Parathyroid adenoma (tissue), 2 donors: Measurements from ENCODE around the gene PIEZO2.
"Not testable (repeated sequence)": the region's sequence is repeated elsewhere in the genome, so short reads cannot be mapped to it uniquely, and the experiment has no call there.

ENCODE experiments used
- H2AFZ ChIP-seq: fragments of 300-600 bp; sonication (generic); one replicate; pipeline ENCODE4 v1.7.0; 2017; ENCODE audit warnings: antibody characterized with exemption, mild to moderate bottlenecking
- H3K27ac ChIP-seq: fragments of 300-600 bp; sonication (generic); one replicate; pipeline ENCODE4 v1.7.0; 2017
- H3K27me3 ChIP-seq: fragments of 300-600 bp; sonication (generic); one replicate; pipeline ENCODE4 v1.7.0; 2017; ENCODE audit warnings: low read length; ENCODE audit not compliant: control insufficient read depth, insufficient read depth
- H3K36me3 ChIP-seq: fragments of 300-600 bp; sonication (generic); one replicate; pipeline ENCODE4 v1.7.0; 2017; ENCODE audit warnings: low read length; ENCODE audit not compliant: control insufficient read depth, insufficient read depth
- H3K4me1 ChIP-seq: fragments of 300-600 bp; sonication (generic); one replicate; pipeline ENCODE4 v1.7.0; 2017; ENCODE audit warnings: control low read depth
- H3K4me2 ChIP-seq: fragments of 300-600 bp; sonication (generic); one replicate; pipeline ENCODE4 v1.7.0; 2017; ENCODE audit warnings: low read length
- H3K4me3 ChIP-seq: fragments of 300-600 bp; sonication (generic); one replicate; pipeline ENCODE4 v1.7.0; 2017; ENCODE audit warnings: low read depth, low read length
- H3K79me2 ChIP-seq: fragments of 300-600 bp; sonication (generic); one replicate; pipeline ENCODE4 v1.7.0; 2017; ENCODE audit warnings: control low read depth
- H3K9ac ChIP-seq: fragments of 300-600 bp; sonication (generic); one replicate; pipeline ENCODE4 v1.7.0; 2017; ENCODE audit warnings: mild to moderate bottlenecking
- H3K9me3 ChIP-seq: fragments of 300-600 bp; sonication (generic); one replicate; pipeline ENCODE4 v1.7.0; 2017; ENCODE audit warnings: low read length; ENCODE audit not compliant: control insufficient read depth
- TF ChIP-seq, protein P1 (sequence below): fragments of 300-600 bp; sonication (generic); IDR thresholded peaks from one replicate; pipeline ENCODE4 v1.7.0; 2017; ENCODE audit warnings: antibody characterized with exemption, mild to moderate bottlenecking
- donor health status: primary hyperparathyroidism.

Gene PIEZO2

DNA sequence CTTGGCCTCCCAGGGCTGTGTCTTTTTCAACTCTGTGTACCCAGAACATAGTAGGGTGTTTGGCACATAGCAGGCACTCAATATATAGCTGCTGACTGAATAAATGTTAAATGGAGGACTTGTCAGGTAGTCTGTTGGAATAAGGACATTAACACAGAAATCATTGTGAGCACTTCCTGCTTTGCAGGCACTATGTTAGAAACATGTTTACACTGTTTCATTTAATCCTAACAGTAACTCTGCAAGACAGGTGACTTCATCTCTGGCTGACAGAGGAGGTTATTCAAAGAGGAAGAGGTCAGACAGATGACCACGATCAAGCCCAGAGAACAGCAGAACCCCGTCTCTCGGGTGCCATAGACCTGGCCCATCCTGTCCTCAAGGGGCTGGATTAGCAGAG lies 28.0 kb upstream of the PIEZO2 start:
- no peaks in the 10 kb centered on the region for H3K4me1 ChIP-seq
- no peak overlapping the region for H3K4me3 ChIP-seq
- H2AFZ ChIP-seq, result no peak overlapping the region
- H3K4me2 ChIP-seq, result no peak overlapping the region
- no peak overlapping the region for H3K27ac ChIP-seq
- H3K9ac ChIP-seq, result no peak overlapping the region
- TF ChIP-seq, protein P1, sequence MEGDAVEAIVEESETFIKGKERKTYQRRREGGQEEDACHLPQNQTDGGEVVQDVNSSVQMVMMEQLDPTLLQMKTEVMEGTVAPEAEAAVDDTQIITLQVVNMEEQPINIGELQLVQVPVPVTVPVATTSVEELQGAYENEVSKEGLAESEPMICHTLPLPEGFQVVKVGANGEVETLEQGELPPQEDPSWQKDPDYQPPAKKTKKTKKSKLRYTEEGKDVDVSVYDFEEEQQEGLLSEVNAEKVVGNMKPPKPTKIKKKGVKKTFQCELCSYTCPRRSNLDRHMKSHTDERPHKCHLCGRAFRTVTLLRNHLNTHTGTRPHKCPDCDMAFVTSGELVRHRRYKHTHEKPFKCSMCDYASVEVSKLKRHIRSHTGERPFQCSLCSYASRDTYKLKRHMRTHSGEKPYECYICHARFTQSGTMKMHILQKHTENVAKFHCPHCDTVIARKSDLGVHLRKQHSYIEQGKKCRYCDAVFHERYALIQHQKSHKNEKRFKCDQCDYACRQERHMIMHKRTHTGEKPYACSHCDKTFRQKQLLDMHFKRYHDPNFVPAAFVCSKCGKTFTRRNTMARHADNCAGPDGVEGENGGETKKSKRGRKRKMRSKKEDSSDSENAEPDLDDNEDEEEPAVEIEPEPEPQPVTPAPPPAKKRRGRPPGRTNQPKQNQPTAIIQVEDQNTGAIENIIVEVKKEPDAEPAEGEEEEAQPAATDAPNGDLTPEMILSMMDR, result no peak
- H3K9me3 ChIP-seq, result no peaks in the 10 kb centered on the region
- H3K36me3 ChIP-seq, result no peaks in the 10 kb centered on the region
- H3K27me3 ChIP-seq, result no peaks in the 10 kb centered on the region
- no peaks in the 10 kb centered on the region for H3K79me2 ChIP-seq

DNA sequence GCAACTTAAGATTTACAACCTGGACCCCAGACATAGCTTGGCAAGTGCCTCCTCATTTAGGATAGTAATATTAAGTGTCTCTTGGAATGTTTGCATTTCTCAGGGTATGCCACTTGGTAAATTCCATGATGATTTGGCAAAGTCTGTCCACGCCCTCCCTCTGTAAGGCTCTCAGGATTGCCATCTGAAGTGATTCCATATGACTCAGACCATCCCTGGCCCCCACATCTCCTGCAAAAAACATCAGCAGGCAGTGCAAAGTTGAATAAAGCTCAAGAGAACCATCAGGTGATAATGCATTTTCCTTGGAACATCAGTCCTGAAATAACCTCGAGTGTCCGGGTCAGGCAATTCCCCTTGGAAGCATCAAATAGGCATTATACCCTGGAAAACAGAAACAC lies 27.1 kb upstream of the PIEZO2 start:
- Histone ChIP-seq H3K4me2 (no peak overlapping the region), H2AFZ (no peak overlapping the region), H3K9ac (no peak overlapping the region), H3K4me1 (no peaks in the 10 kb centered on the region), H3K27me3 (no peaks in the 10 kb centered on the region), H3K79me2 (no peaks in the 10 kb centered on the region), H3K27ac (no peak overlapping the region), H3K4me3 (no peak overlapping the region), H3K36me3 (no peaks in the 10 kb centered on the region), H3K9me3 (no peaks in the 10 kb centered on the region)
- TF ChIP-seq, protein P1, result no peak

DNA sequence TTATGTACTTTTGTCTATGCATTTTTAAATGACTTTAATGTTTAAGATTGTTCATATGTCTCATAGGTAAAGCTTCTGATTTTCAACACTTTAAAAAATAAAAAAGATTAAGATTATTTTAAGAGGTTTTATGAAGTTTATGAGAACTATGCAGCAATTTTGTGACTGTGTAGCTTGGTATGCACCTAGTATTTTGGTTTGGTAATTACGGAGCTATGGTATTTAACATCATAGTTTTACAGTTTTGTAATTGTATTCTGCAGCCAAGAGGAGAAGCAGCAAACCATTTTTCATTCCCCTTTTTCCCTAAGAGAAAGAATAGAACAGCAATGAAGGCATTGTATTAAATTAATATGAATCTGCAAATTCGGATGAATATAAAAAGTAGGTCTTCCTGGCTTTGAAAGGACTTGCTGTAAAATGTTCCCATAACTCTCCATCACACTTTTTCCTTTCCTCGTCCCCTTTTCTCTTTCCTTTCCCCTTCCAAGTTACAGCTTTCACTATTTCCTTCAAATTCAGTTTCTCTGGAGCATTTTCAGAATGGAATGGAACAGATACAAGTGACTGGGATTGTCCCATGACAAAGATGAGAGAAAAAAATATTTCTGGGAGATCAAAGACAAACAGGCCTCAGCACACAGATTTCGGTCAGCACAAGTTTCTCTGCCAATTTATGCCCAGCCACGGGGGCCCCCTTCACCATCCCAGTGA lies 26.1 kb upstream of the PIEZO2 start:
- Histone ChIP-seq H3K4me3 (no peak overlapping the region), H3K9ac (no peak overlapping the region), H3K36me3 (no peaks in the 10 kb centered on the region), H3K27me3 (no peaks in the 10 kb centered on the region), H3K4me2 (no peak overlapping the region), H3K9me3 (no peaks in the 10 kb centered on the region), H3K4me1 (no peaks in the 10 kb centered on the region), H3K79me2 (no peaks in the 10 kb centered on the region), H3K27ac (no peak overlapping the region), H2AFZ (no peak overlapping the region)
- TF ChIP-seq, protein P1, result no peak

DNA sequence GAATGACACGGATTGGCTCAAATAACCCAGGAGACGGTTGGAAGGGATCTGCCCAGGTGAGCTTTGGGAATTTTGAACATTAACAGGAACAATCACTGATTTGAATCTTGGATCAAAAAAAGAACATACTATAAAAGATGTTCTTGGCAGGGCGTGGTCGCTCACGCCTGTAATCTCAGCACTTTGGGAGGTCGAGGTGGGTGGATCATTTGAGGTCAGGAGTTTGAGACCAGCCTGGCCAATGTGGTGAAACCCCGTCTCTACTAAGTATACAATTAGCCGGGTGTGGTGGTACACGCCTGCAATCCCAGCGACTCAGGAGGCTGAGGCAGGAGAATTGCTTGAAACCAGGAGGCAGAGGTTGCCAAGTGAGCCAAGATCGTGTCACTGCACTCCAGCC lies 24.8 kb upstream of the PIEZO2 start:
- H3K4me2 ChIP-seq, H3K4me1 ChIP-seq, H3K27me3 ChIP-seq, H3K9me3 ChIP-seq, H3K4me3 ChIP-seq, H3K36me3 ChIP-seq, H3K9ac ChIP-seq, H3K79me2 ChIP-seq, H2AFZ ChIP-seq, H3K27ac ChIP-seq: not testable (repeated sequence)

DNA sequence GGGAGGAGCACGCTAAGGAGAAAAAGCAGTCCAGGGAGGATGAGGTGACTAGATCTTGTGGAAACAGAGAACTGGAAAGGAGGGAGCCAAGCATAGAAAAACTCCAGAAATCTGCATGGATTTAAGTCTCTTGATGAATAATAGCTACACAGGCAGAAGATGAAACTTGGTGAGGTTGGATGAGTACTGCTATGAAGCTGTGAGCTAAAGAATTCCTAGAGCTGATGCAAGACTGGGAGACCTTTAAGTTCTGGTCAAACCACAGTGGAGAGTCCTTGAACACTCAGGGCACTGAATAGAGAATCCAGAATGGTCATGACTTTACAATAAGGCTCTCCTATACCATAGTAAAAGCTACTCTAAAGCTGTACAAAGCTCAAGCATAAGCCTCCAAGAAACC lies 18.4 kb upstream of the PIEZO2 start:
- no peaks in the 10 kb centered on the region for H3K79me2 ChIP-seq
- no peaks in the 10 kb centered on the region for H3K36me3 ChIP-seq
- H3K27me3 ChIP-seq, result no peaks in the 10 kb centered on the region
- H2AFZ ChIP-seq, result no peak overlapping the region
- H3K4me3 ChIP-seq, result no peak overlapping the region
- TF ChIP-seq, protein P1, result no peak
- H3K27ac ChIP-seq, result no peak overlapping the region
- no peak overlapping the region for H3K9ac ChIP-seq
- no peaks in the 10 kb centered on the region for H3K4me1 ChIP-seq
- H3K9me3 ChIP-seq, result no peaks in the 10 kb centered on the region
- no peak overlapping the region for H3K4me2 ChIP-seq
